Prostate gland (tissue), 2 donors: Measurements from ENCODE around the gene MST1R. TPM values are rescaled to one million over a fixed set of nuclear protein-coding genes. Genes with fewer than 3 reads are reported as not detected.

Source experiments
- DNase-seq: peaks from one replicate; pipeline ENCODE4 v3.0.0-alpha.2; 2019; ENCODE audit warnings: low spot score
- H3K27ac ChIP-seq, 2 donors: fragments of 200-600 bp; sonication (generic); 2 replicates each; pipeline ENCODE4 v1.5.1; 2017 to 2019
- H3K27me3 ChIP-seq: fragments of 200-600 bp; sonication (generic); replicated peaks from 2 replicates; pipeline ENCODE4 v1.5.1; 2019; ENCODE audit not compliant: insufficient read depth
- H3K36me3 ChIP-seq, 2 donors: fragments of 200-600 bp; sonication (generic); 1 replicate in 1 of 2; 2 replicates in 1 of 2; pipeline versions ENCODE4 v1.5.1 to v1.8.1; 2017 to 2019
- H3K4me1 ChIP-seq: fragments of 200-600 bp; sonication (generic); replicated peaks from 2 replicates; pipeline ENCODE4 v1.5.1; 2019
- H3K4me3 ChIP-seq, 2 donors: fragments of 200-600 bp; sonication (generic); 2 replicates each; pipeline ENCODE4 v1.5.1; 2017 to 2019
- H3K9me3 ChIP-seq: fragments of 200-600 bp; sonication (generic); 2 replicates; pipeline ENCODE4 v1.5.1; 2017
- CTCF ChIP-seq, 4 experiments: fragments of 200-600 bp in 2 of 4; fragments of 450-650 bp in 2 of 4; sonication (generic) in 2 of 4; IDR thresholded peaks; 1 replicate in 3 of 4; 2 replicates in 1 of 4; pipeline ENCODE4 v1.5.1; 2016 to 2019; ENCODE audit warnings: antibody characterized with exemption in 4 of 4, mild to moderate bottlenecking in 2 of 4, moderate library complexity in 2 of 4
- POLR2A ChIP-seq: fragments of 450-650 bp; IDR thresholded peaks from one replicate; pipeline ENCODE4 v1.6.1; 2016; ENCODE audit warnings: antibody characterized with exemption, mild to moderate bottlenecking
- POLR2AphosphoS5 ChIP-seq: sonication (generic); formaldehyde crosslinking; IDR thresholded peaks from one replicate; pipeline ENCODE4 v1.6.1; 2017; ENCODE audit warnings: antibody characterized with exemption
- WGBS: methylation state at CpG from one replicate; pipeline ENCODE4 v1.1.5; 2018; 5-methylcytosine and 5-hydroxymethylcytosine counted together
- intact Hi-C: fragments of 100-400 bp; cut with DNase I; formaldehyde crosslinking; loops from one replicate; pipeline ENCODE4 v1.14.2; 2022
- small RNA-seq, 2 donors: library from RNA; depleted of rRNA; stranded (forward); fragments of <200 nt; gene quantifications; one replicate each; pipeline ENCODE3, GENCODE V24; 2016
- total RNA-seq, 2 donors: library from RNA; depleted of rRNA; stranded (reverse); fragments of >200 nt; gene quantifications; one replicate each; pipeline ENCODE4 v1.1.0, GENCODE V29; 2016

MST1R gene
- total RNA-seq, 2 donors from 2014 or later, result 1.5 to 5.5 TPM

GRCh38 chr3:49839193-49839809, 64.4 kb downstream of the MST1R start:
- Histone ChIP-seq H3K9me3 (no peaks in the 10 kb centered on the region), H3K4me1 (no peaks in the 10 kb centered on the region), H3K36me3 (no peaks in the 10 kb centered on the region), H3K27me3 (no peaks in the 10 kb centered on the region), H3K4me3 (no peak overlapping the region), H3K27ac (no peak overlapping the region)
- WGBS, result 38% methylated on average over 6 of the region's 6 CpGs
- DNase-seq, result peak; percentile 72
- intact Hi-C loops, result loop anchor here (1.0 kb wide), 1 partner anchor 37 kb away; no protein-coding TSS in a partner anchor
- no peak for TF ChIP-seq POLR2A
- TF ChIP-seq CTCF (IDR thresholded peaks at IDR 0.05), result peak; percentile 71 to 95 (median 87)
- TF ChIP-seq POLR2AphosphoS5, result peak; percentile 78

Small RNA genes lying within 50 kb of the gene (small RNA-seq; reads per million reads assigned to genes)
- gene RN7SL217P, result 0 reads per million in 2 donors

Other genes starting within 250 kb of the MST1R start
- 100 to 1,000 TPM in 1 of 2 donors, 10 to 100 TPM in 1; 84.4 to 116 TPM for gene APEH, start 229.5 kb downstream of the MST1R start, total RNA-seq
- gene MST1, start 214.4 kb downstream of the MST1R start, total RNA-seq, result 10 to 100 TPM; 10.2 to 32.2 TPM
- 10 to 100 TPM; 24.9 to 58.3 TPM for gene RNF123, start 214.3 kb downstream of the MST1R start, total RNA-seq
- 10 to 100 TPM in 1 of 2 donors, 1 to 10 TPM in 1; 1.4 to 12.4 TPM for gene AMIGO3, start 184.2 kb downstream of the MST1R start, total RNA-seq
- 10 to 100 TPM; 28.8 to 60.1 TPM for gene GMPPB, start 179.9 kb downstream of the MST1R start, total RNA-seq
- 100 to 1,000 TPM in 1 of 2 donors, 10 to 100 TPM in 1; 46.5 to 119 TPM for gene IP6K1, start 117.3 kb downstream of the MST1R start, total RNA-seq
- gene CDHR4, start 104.0 kb downstream of the MST1R start, total RNA-seq, result not detected
- gene INKA1, start 100.6 kb downstream of the MST1R start, total RNA-seq, result 1 to 10 TPM; 4.0 to 8.1 TPM
- gene UBA7, start 89.9 kb downstream of the MST1R start, total RNA-seq, result 10 to 100 TPM; 50.5 to 96.9 TPM
- 1 to 10 TPM; 2.8 to 7.7 TPM for gene TRAIP, start 47.3 kb downstream of the MST1R start, total RNA-seq
- under 1 TPM in 1 of 2 donors, not detected in 1; 0.97 TPM for gene CAMKV, start 34.0 kb downstream of the MST1R start, total RNA-seq
- gene MON1A, start 25.9 kb upstream of the MST1R start, total RNA-seq, result 10 to 100 TPM in 1 of 2 donors, 1 to 10 TPM in 1; 7.8 to 12.0 TPM
- gene RBM6, start 36.3 kb upstream of the MST1R start, total RNA-seq, result 100 to 1,000 TPM in 1 of 2 donors, 10 to 100 TPM in 1; 53.1 to 176 TPM
- 100 to 1,000 TPM; 135 to 260 TPM for gene RBM5, start 185.0 kb upstream of the MST1R start, total RNA-seq